Measurements from ENCODE around the gene IRF7.

IRF7 gene

DNA sequence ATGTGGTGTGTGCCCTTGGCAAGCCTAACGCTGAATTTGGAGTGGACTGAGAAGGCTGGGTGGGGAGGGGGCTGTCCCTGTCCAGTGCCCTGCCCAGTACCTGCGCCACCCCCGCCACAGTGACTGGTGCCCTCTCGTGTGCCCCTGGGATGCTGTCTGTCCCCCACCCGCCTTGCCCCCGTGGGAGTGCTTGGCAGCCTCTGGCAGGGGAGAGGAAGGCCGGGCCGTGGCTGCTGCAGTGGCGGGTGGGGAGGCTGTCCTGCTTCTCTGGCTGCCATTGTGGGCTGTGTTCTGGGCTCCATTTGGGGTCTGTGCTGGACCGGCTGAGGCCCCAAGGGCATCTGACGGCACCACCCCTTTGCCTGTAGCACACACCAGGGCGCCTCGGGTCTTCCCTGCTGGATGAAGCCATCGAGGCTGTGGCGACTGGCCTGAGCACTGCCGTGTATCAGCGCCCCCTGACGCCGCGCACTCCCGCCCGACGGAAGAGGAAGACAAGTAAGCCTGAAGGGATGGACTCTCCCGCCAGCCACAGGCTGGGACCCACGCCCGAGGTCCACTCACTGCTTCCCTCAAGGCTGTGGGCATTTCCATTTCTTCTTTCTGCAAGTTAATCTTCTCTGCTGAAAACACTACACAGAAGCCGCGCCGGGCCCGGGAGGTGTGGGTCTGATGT is 17.6 kb downstream of the IRF7 start:
- no peak for DNase-seq (ENCODE audit: low read depth)
- TF ChIP-seq, protein P1, sequence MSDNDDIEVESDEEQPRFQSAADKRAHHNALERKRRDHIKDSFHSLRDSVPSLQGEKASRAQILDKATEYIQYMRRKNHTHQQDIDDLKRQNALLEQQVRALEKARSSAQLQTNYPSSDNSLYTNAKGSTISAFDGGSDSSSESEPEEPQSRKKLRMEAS (IDR thresholded peaks at IDR 0.05; ENCODE audit: low read depth, low read length), result no peak
- TF ChIP-seq, protein P2, sequence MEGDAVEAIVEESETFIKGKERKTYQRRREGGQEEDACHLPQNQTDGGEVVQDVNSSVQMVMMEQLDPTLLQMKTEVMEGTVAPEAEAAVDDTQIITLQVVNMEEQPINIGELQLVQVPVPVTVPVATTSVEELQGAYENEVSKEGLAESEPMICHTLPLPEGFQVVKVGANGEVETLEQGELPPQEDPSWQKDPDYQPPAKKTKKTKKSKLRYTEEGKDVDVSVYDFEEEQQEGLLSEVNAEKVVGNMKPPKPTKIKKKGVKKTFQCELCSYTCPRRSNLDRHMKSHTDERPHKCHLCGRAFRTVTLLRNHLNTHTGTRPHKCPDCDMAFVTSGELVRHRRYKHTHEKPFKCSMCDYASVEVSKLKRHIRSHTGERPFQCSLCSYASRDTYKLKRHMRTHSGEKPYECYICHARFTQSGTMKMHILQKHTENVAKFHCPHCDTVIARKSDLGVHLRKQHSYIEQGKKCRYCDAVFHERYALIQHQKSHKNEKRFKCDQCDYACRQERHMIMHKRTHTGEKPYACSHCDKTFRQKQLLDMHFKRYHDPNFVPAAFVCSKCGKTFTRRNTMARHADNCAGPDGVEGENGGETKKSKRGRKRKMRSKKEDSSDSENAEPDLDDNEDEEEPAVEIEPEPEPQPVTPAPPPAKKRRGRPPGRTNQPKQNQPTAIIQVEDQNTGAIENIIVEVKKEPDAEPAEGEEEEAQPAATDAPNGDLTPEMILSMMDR (IDR thresholded peaks at IDR 0.05; ENCODE audit: low read depth, low read length), result no peak
- TF ChIP-seq POLR2A (IDR thresholded peaks at IDR 0.05; ENCODE audit: extremely low read depth, insufficient read length) (no peak), MYC (IDR thresholded peaks at IDR 0.05; ENCODE audit: low read depth, low read length) (no peak)

DNA sequence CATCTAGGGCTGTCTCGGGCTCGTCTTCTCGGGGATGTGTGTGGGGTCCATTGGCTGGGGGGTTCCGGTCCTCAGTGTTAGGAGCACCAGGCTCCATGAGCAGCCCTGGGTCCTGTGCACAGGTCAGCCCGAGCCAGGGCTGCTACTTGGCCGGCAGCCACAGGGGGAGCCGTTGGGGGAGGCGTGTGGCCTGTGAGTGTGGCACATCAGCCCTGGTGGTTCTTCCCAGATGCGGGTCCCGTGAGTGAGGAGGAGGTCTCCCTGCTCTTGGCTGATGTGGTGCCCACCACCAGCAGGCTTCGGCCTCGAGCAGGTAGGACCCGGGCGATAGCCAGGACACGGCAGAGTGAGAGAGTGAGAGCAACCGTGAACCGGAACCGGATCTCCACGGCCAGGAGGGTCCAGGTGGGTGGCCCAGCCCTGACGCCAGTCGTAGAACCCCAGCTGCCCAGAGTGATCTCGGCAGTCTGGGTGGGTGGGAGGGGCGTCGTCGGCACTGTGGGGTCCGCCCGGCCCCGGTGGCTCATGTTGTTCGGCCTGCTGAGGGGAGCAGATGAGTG is 18.5 kb downstream of the IRF7 start:
- DNase-seq (ENCODE audit: low read depth), result no peak
- TF ChIP-seq, protein P2 (IDR thresholded peaks at IDR 0.05; ENCODE audit: low read depth, low read length), result peak; percentile 23
- TF ChIP-seq, protein P1 (IDR thresholded peaks at IDR 0.05; ENCODE audit: low read depth, low read length), result no peak

More for the DNA sequence above, 17.6 kb downstream of the IRF7 start:
- H3K4me3 ChIP-seq (ENCODE audit: low read depth, low read length), result no peak overlapping the region

DNA sequence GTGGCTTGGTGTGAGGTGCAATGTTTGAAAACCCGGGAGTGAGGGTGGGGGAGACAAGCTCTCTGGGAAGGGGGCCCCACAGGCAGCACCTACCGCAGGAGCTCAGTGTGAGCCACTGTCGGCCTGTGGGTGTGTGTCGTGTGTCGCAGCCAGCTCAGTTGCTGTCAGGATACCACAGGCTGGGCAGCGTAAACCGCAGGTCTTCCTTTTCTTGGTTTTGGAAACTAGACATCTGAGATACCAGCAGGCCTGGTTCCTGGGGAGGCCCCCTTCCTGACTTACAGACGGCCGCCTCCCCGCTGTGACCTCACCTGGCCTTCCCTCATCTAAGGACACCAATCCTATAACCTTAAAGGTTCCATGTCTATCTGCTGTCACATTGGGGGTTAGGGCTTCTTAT is 19.4 kb downstream of the IRF7 start:
- DNase-seq (ENCODE audit: low read depth), result no peak
- no peak overlapping the region for H3K4me3 ChIP-seq (ENCODE audit: low read depth, low read length)
- no peak for TF ChIP-seq MYC (IDR thresholded peaks at IDR 0.05; ENCODE audit: low read depth, low read length)
- TF ChIP-seq, protein P1 (IDR thresholded peaks at IDR 0.05; ENCODE audit: low read depth, low read length), result no peak
- no peak for TF ChIP-seq POLR2A (IDR thresholded peaks at IDR 0.05; ENCODE audit: extremely low read depth, insufficient read length)
- TF ChIP-seq, protein P2 (IDR thresholded peaks at IDR 0.05; ENCODE audit: low read depth, low read length), result no peak

More for the DNA sequence above, 18.5 kb downstream of the IRF7 start:
- no peak overlapping the region for H3K4me3 ChIP-seq (ENCODE audit: low read depth, low read length)

DNA sequence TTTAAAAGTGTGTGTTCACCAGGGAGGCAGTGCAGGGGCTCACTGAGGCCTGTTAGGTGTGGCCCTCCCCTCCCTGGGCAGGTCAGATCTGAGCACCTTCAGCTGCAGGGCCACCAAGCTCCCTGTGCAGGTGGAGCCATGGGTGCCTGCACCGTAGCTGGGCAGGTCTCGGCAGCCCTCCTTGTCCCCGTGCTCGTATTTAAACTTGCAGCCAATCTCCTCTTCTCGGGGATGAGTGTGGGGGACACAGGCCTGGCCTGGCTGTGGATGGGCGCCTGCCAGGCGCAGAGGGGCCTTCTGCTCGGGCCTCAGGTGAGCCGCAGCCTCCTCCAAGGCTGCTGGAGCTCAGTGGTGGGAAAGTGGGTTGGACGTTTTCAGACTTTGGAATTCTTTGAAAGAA is 20.4 kb downstream of the IRF7 start:
- H3K4me3 ChIP-seq (ENCODE audit: low read depth, low read length), result no peak overlapping the region
- TF ChIP-seq MYC (IDR thresholded peaks at IDR 0.05; ENCODE audit: low read depth, low read length), result no peak
- TF ChIP-seq POLR2A (IDR thresholded peaks at IDR 0.05; ENCODE audit: extremely low read depth, insufficient read length), result no peak
- TF ChIP-seq, protein P1 (IDR thresholded peaks at IDR 0.05; ENCODE audit: low read depth, low read length), result no peak
- TF ChIP-seq, protein P2 (IDR thresholded peaks at IDR 0.05; ENCODE audit: low read depth, low read length), result no peak
- DNase-seq (ENCODE audit: low read depth), result no peak

DNA sequence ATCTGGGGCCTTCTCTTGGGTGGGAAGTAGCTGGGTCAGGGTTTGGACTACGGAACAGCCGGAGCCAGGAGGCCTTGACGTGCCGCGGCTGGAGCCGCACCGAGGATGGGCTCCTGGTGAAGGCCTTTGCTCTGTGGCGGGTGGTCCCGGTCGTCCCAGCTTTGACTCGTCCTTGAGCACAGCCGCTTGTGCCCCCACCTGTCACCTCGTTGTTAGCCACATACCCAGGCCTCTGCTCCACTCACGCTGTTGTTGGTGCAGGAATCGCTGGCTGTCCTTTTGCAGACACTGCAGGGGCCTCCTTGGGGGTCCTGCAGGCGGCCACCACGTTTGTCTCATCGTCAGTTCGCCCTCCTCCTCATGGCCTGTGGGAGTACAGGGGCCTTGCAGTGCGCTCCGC is 22.4 kb downstream of the IRF7 start:
- no peak for DNase-seq (ENCODE audit: low read depth)
- TF ChIP-seq, protein P2 (IDR thresholded peaks at IDR 0.05; ENCODE audit: low read depth, low read length), result no peak
- TF ChIP-seq, protein P1 (IDR thresholded peaks at IDR 0.05; ENCODE audit: low read depth, low read length), result no peak
- TF ChIP-seq POLR2A (IDR thresholded peaks at IDR 0.05; ENCODE audit: extremely low read depth, insufficient read length) (no peak), MYC (IDR thresholded peaks at IDR 0.05; ENCODE audit: low read depth, low read length) (no peak)
- H3K4me3 ChIP-seq (ENCODE audit: low read depth, low read length), result no peak overlapping the region
